Measurements from ENCODE around the gene HPN.

Gene HPN

GRCh38 chr19:35065574-35065973 is 24.1 kb downstream of the HPN start:
- DNase-seq: no peak

- no peak for DNase-seq
Measured at GRCh38 chr19:35066121-35066520, 24.6 kb downstream of the HPN start.

GRCh38 chr19:35066691-35067563 is 25.4 kb downstream of the HPN start:
- DNase-seq: peak; percentile 79 to 94 (median 89)

GRCh38 chr19:35068941-35069634 is 27.6 kb downstream of the HPN start:
- DNase-seq: no peak

GRCh38 chr19:35069696-35070095 is 28.2 kb downstream of the HPN start:
- no peak for DNase-seq

GRCh38 chr19:35070471-35070870 is 28.9 kb downstream of the HPN start:
- DNase-seq: no peak

GRCh38 chr19:35073516-35073915 is 32.0 kb downstream of the HPN start:
- DNase-seq: no peak

GRCh38 chr19:35073941-35074340 is 32.4 kb downstream of the HPN start:
- DNase-seq: no peak

GRCh38 chr19:35074426-35075201 is 33.1 kb downstream of the HPN start:
- no peak for DNase-seq

GRCh38 chr19:35075202-35076025 is 33.9 kb downstream of the HPN start:
- DNase-seq: no peak

- no peak for DNase-seq
Measured at GRCh38 chr19:35076026-35076370, 34.5 kb downstream of the HPN start.

- DNase-seq: no peak
Measured at GRCh38 chr19:35076657-35077056, 35.1 kb downstream of the HPN start.

- DNase-seq: no peak
Measured at GRCh38 chr19:35077411-35078223, 36.1 kb downstream of the HPN start.

- DNase-seq: no peak
Measured at GRCh38 chr19:35079826-35080225, 38.3 kb downstream of the HPN start.

GRCh38 chr19:35080613-35081170 is 39.2 kb downstream of the HPN start:
- DNase-seq: no peak

- no peak for DNase-seq
Measured at GRCh38 chr19:35081201-35081600, 39.7 kb downstream of the HPN start.

- no peak for DNase-seq
Measured at GRCh38 chr19:35083691-35084508, 42.4 kb downstream of the HPN start.

- no peak for DNase-seq
Measured at GRCh38 chr19:35084509-35084762, 42.9 kb downstream of the HPN start.

GRCh38 chr19:35085947-35086346 is 44.4 kb downstream of the HPN start:
- DNase-seq: no peak

- no peak for DNase-seq
Measured at GRCh38 chr19:35086455-35086854, 44.9 kb downstream of the HPN start.

GRCh38 chr19:35087393-35087792 is 45.9 kb downstream of the HPN start:
- DNase-seq: no peak

Data from activated naive CD4-positive, alpha-beta T cell (primary cell).